Stimulated activated CD4-positive, alpha-beta T cell treated with anti-CD3 and anti-CD28 coated beads, TNF-alpha, amount 100 ng/mL, for 24 hours (primary cell): ENCODE measurements around the gene DCAF17.
"Not testable (repeated sequence)": the region's sequence is repeated elsewhere in the genome, so short reads cannot be mapped to it uniquely, and the experiment has no call there.

Experiments used
- DNase-seq, 3 experiments: peaks; one replicate each; pipeline ENCODE4 v3.0.0-alpha.2; 2020; ENCODE audit warnings: low read depth in 3 of 3

The DCAF17 gene

DNA sequence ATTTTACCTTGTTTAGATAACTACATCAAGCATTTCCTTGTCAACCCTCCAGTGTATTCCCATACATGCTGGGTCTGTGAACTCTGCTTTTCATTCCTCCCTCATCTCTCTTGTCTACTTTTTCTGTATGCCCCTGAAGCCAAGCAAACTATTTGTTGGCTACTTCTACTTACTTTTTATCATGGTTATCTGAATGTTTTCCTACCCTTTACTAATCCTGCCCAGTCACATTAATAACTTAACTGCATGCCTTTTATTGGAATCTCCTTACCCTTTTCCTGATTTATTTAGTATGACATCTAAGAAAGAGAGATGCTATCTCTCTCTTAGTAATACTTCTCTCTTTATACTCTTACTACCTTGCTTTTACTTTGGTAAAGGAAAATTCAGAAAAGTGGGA is 17.0 kb downstream of the DCAF17 start:
- DNase-seq = no peak

DNA sequence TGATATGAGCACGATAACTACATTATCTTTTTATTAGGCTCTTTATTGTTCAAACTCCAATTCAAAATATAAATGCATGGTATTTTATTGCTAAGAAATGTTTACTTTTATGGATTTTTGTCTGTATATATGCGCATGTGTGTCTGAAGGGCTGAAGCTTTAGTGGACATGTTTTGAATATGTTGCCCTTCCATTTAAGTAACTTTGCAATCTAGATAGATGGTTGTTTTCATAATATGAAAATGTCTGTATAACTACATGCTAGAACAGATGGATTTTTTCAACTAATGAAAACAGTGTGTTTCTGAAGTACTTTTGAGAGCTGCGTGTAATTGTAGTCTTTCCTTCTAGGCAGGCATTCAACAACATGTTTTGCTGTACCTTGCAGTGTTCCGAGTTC is 18.7 kb downstream of the DCAF17 start:
- DNase-seq = no peak

DNA sequence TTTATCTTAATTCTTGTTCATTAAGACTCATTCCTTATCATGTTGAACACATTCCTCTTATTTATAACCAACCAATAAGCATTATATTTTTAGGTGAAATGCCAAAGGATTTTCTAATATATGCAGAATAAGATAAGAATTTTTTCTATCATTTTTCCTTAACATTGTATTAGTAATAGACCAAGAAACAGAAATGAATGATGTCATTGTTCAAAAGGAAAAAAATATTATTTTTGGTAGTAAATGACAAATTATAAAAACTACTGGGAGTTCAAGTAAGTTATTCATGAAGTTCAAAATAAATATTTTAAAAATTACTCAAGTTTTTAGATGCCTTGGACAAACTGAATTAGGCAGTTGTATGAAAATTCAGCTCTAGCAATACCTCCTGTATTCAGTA is 25.5 kb downstream of the DCAF17 start:
- DNase-seq = no peak

DNA sequence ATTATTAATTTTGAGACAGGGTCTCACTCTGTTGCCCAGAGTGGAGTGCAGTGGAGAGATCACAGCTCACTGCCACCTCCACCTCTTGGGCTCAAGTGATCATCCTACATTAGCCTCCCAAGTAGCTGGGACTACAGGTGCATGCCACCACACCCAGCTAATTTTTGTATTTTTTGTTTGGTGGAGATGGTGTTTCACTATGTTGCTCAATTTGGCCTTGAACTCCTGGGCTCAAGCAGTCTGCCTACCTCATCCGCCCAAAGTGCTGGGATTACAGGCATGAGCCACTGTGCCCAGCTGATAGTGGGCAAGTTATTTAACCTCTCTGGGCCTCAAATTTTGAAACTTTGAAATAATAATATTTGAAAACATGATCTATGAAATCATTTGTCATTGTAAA is 26.5 kb downstream of the DCAF17 start:
- DNase-seq = no peak

DNA sequence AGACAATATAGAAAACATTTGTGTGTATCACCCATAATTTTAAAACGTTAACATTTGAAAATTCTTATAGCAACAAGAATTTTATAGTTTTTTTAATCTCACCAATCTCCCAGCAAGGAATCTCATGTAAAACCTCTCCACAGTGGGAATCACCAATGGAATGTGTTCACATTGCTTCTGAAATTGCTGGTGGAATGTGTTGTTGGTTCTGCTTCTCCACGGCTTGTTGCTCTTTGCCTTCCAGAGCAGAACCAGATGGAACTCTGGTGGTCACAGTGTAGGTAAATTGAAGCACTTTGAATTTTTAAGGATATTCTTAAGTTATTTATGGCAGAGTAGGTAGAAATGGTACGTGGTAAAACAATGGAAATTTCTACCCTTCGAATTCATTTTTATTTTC is 35.1 kb downstream of the DCAF17 start:
- DNase-seq = no peak

DNA sequence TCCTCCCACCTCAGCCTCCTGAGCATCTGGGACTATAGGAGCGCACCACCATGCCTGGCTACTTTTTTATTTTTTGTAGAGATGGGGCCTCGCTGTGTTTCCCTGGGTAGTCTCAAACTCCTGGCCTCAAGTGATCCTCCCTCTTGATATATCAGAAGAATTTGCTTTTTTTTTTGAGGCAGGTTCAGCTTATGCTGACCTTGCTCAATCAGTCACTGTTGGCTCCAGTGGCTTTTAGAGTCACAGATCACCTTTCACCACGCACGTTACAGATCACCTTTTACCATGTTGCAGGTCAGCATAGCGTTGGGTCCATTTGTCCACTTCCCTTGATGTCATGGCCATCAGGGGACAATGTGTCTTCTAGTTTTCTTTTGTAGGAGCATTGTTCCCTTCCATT is 36.1 kb downstream of the DCAF17 start:
- DNase-seq = no peak

DNA sequence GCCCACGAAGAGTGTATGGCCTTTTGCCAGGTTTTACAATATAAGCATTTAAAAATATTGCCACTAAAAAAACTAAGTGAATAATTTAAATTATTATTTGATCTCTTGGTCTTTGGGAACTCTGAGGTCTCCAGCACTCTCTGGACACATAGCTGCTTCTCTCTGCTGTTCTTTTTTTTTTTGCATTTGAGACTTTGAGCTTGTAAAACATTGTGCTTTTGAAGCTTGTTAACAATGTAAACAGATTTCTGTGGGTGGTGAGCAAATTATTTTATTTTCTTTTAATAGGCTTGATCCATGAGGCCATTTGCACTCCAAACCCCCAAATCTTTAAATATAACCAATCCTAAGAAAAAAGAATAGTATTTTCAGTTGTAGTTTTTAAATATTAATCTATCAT is 42.0 kb downstream of the DCAF17 start:
- DNase-seq = no peak

DNA sequence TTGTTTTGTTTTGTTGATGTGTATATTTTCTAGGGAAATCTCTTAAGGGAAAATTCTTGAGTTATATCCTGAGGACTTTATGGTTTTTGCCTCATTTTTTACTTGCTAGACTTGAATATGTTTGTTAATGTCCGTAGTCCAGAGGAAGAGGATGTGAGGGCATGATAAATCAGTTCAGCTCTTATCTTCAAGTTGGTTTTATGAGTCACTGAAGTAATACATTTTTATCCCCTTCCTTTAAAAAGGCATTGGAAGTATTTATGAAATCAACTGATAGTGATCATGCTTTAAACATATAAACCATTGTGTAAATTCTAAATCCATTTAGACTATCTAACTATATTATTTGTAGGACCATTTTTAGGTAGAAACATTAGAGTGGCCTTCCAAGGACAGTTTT is 44.3 kb downstream of the DCAF17 start:
- DNase-seq = no peak

DNA sequence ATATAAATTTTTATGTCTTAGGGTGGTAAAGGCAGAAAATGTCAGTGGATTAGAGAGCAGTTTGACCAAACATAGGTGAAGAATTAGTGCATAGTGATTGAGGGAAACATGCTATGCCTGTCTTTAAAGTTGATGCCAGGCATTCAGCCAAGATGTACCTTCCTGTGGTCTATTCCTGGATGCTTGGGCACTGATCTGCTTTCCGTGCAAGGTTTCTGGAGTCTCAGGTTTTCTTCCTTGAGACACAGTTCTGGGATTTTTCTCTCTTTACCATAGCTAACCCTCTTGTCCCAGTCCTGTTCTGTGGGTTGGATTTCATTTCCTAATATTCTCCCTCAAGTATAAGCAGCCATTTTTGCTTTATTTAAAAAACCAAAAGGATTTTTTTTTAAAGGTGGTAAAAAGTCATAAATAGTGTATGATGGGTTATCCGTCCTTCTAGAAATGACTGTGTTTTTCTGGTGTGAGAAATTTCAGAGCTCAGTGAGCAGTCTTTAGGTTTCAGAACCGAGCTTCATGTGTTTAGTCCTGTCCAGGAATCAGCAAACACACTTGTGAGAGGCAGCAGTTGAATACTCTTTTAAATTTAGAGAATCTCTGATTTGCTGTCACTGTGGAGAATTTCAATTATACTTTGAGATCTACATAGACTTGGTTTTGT is 45.3 kb downstream of the DCAF17 start:
- DNase-seq = no peak

DNA sequence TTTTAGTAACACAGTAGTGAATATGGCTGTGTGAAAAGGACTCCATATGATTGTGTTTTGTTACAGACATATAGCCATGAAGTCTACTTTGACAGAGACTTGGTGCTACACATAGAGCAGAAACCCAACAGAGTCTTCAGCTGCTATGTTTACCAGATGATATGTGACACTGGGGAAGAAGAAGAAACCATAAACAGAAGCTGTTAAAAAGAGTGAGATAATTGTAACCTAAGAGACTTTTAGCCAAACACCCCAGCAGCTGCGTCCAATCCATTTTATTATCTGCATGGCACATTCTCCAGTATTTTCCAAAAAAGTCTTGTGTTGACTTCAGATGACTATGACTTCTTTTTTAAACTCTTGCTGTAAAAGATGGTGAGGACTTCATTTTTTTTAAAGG is 46.9 kb downstream of the DCAF17 start:
- no peak for DNase-seq

DNA sequence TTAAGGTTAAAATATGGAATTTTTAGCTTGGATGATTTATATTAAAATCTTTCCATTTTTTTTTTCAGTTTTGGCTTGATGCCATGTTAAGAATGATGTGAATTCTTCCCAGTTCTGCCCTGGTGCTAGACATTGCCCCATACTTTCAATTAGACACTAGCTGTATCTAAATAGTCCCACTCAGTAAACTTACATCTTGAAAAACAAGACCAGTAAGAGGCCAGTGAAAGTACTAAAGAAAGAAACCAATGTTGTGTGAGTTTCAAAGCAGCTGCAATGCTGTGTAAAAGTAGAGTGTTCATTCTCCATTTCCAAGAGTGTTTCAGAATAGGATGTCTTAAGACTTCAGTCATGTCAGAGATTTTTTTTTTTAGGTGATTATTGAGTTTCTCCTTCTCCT is 48.3 kb downstream of the DCAF17 start:
- DNase-seq = no peak

DNA sequence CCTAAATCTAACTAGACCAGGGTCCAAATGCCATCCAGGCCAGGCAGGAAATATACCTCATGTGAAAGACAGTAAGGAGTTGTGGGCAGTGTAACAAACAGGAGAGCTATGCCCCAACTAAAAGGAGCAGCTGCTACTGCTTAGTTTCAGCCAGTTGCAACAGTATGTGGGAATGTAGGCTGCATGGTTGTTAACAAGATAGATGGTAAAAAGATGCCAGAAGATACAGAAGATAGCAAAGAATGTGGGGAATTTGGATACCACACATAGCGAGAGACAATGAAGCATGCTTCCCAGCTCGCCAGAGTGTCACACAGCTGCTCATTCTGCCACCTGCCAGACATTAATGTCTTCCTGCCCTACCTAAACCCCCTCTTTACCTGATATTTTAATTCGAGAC is 48.9 kb downstream of the DCAF17 start:
- DNase-seq = no peak

DNA sequence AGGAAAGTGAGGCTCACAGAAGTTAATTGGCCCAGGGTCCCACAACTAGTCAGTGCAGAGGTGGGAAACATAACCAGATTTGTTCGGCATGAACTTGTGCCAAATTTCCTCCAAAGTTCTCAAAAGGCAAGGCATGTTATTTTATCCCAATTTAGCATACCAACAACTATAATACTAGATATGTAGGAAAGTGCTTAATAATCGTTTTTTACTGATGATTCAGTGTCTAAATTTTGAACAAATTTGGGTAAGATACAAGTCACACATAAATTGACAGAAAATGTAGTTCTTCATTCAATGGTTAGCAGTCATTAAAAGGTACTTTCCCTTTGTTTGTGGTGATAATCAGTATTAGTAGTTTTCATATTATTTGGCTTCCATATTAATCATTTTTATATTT is 49.8 kb downstream of the DCAF17 start:
- DNase-seq = no peak

DNA sequence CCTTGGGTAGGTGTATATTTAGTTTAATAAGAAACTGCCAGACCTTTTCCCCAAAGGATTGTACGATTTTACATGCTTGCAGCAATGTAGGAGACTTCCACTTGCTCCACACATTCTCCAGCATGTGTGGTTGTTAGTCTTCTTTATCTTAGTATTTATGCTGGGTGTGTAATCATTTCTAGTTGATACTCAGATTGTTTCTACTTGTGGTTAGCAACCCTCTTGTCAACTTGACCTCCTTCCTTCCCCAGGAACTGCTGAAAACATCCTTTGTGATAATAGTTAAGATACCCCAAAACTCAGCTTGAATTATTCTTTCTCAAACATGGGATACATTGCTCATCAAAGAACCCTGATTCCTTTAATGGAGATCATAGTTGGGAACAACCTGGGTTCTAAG is 51.1 kb downstream of the DCAF17 start:
- no peak for DNase-seq

DNA sequence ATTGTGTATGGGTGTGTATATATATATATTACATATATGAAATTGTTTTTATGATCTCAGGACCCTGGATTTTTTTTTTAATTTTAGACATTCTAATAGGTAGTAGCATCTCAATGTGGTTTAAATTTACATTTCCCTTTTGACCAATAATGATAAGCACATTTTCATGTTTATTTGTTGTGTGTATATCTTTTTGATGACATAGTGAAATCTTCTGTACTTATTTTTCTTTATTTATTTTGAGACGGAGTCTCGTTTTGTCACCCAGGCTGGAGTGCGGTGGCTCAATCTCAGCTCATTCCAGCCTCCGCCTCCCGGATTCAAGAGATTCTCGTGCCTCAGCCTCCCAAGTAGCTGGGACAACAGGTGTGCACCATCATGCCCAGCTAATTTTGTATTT is 53.2 kb downstream of the DCAF17 start:
- no peak for DNase-seq

DNA sequence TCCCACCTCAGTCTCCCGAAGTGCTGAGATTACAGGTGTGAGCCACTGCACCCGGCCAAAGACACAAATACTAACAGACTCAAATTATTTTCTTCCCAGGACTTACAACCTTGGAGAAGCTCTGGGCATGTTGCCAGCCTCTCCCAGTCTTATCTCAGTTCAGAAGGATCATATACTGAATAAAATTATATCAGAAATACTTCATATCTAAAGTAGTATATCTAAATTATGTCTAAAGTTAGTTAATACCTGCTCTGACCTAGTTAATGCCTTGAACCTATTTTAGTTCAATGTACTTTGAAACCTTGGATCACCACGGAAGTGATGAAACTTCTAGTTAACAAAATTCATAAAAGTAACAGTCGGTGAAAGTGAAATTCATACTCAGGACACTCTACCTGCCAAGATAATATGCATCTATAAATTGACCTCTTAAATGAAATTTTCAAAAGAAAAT is 53.8 kb downstream of the DCAF17 start:
- no peak for DNase-seq

DNA sequence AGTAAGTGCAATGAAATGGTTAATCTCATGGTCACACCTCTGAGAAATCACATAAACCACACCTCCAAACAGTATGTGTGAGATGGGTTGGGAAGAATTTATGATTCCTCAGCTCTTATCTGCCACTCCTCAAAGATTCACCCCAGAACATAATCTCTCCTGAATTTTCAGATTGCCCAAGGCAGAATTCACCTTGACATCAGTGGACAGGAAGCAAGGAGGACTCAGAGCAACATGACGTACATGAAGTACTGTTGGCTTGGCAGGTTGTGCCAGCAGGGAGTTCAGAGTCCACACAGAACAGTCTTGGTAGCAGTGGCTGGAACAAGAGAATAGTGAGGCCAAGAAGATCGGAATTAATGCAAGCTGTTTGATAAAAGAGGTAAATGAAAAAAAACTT is 56.6 kb downstream of the DCAF17 start:
- no peak for DNase-seq

DNA sequence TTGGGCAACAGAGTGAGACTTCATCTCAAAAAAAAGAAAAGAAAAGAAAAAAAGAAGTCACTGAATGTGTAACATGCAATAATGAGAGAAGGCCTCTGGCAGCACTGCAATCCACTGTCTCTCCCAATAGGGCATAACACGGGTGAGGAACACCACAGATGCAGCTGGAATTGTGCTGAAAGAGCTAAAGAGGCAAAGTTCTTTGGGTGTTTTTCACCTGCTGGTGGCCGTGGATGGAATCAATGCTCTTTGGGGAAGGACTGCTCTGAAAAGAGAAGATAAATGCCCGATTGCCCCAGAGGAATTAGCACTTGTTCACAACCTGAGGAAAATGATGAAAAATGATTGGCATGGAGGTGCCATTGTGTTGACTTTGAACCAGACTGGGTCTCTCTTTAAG is 57.3 kb downstream of the DCAF17 start:
- DNase-seq = no peak

DNA sequence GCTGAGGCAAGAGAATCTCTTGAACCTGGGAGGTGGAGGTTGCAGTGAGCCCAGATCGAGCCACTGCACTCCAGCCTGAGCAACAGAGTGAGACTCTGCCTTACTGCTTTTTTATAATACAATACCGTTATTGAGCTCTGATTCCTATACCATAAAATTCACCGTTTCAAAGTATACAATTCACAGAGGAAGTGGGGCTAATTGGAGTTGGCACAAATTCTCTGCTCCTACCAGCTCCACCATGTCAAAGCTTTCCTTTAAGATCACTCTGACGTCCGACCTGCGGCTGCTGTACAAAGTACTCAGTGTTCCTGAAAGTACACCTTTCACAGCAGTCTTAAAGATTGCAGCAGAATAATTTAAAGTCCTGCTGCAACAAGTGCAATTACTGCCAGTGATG is 58.6 kb downstream of the DCAF17 start:
- no peak for DNase-seq

DNA sequence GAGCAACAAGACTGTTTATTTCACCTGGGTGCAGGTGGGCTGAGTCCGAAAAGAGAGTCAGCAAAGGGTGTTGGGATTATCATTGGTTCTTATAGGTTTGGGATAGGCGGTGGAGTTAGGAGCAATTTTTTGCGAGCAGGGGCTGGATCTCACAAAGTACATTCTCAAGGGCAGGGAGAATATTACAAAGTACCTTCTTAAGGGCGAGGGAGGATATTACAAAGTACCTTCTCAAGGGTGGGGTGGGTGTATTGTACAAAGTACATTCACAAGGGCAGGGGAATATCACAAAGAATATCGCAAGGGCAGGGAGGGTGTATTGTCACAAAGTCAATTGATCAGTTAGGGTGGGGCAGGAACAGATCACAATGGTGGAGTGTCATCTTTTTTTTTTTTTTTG is 63.6 kb downstream of the DCAF17 start:
- DNase-seq = not testable (repeated sequence)

DNA sequence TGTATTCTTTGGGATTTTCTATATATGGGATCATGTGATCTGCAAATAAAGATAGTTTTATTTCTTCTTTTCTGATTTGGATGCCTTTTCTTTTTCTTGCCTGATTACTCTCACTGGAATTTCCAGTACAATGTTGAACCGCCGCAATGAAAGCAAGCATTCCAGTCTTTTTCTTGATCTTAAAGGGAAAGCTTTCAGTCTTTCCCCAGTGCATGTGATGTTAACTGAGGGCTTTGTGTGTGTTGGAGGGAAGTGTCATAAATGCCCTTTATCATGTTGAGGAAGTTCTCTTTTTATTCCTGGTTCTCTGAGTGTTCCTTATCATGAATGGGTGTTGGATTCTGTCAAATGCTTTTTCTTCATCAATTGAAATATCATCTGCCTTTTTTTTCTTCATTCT is 71.3 kb downstream of the DCAF17 start:
- no peak for DNase-seq

DNA sequence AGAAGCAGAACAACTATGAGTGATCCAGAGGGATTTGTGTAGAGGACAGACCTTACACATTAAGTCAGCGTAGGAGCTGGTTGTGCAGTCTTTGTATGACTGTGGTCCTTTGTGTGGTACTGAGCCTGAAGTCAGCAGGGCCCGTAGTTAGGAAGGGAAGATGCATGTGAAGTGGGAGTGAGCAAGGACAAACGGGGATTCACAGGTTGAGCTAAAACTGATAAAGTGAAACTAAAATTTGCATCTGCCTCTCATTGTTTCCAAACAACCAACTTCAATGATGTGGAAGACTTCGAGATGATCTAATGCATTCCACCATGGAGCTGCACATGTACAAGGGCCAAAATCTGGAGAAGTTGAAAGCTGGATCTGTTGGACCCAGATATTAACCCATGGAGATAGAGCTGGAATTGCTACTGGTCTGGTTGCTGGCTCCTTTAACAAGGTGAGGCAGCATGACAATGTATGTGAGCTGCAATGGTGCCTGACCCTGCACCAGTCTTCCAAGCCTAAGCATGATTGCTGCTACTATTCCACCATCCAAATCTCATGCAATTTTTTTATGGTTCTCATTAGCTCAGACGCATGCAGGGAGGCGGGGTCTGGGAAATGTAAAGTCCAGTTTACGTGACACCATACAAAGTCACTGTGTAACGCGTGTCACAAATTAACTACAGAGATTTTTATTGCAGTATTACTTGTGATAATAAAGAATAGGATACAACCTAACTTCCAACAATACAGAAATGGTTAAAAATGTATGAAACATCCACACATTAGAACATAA is 76.1 kb downstream of the DCAF17 start:
- DNase-seq = no peak

DNA sequence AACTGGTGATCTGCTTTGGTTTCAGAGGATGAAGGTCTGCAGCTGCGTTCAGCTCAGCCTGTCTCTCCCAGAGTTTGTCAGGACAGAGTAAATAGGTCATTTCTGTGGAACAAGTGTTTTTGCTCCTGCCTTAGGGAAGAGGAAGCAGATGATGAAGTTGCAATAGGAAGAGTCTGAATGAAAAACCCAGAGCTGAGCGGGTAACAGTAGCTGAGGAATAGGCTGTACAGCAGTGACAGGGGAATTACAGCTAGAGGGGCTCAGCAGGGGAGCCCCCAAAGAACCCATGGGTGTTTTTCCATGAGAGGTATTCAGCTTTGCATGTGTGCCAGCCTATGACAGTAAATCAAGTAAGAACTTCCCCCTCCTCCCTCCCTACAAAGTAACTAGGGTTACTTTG is 78.0 kb downstream of the DCAF17 start:
- DNase-seq = no peak
